PC-9 (cell line): ENCODE measurements around the gene GLT8D2. TPM values are rescaled to one million over a fixed set of nuclear protein-coding genes. Genes with fewer than 3 reads are reported as not detected.

Source experiments
- BruUV-seq: library from RNA; stranded (reverse); fragments of 400-500 nt; replicated peaks from 2 replicates; lab custom pipeline; 2021; lab: Mats Ljungman, UMichigan
- CTCF ChIA-PET: fragments of 300-600 bp; sonication (Branson Sonifier 250); formaldehyde crosslinking; loops from one replicate; lab custom pipeline; 2022; ENCODE audit warnings: antibody characterized with exemption; lab: Charles Lee
- POLR2A ChIA-PET: fragments of 300-600 bp; sonication (Branson Sonifier 250); formaldehyde crosslinking; loops from one replicate; lab custom pipeline; 2022; ENCODE audit warnings: antibody characterized with exemption; ENCODE audit not compliant: unreplicated experiment; lab: Charles Lee
- DNase-seq, 2 experiments: peaks; one replicate each; pipeline versions ENCODE4 v3.0.0 to v3.0.0-alpha.2; 2015 to 2022; ENCODE audit warnings: mixed read lengths in 1 of 2
- H2AFZ ChIP-seq: fragments of 200-600 bp; sonication (generic); 2 replicates; pipeline ENCODE4 v1.8.1; 2017; ENCODE audit warnings: antibody characterized with exemption
- H3F3A ChIP-seq: fragments of 200-600 bp; sonication (generic); 2 replicates; pipeline ENCODE4 v1.8.1; 2017; ENCODE audit warnings: antibody characterized with exemption, mild to moderate bottlenecking, low read depth; ENCODE audit not compliant: insufficient read depth
- H3K27ac ChIP-seq: fragments of 200-600 bp; sonication (generic); 2 replicates; pipeline ENCODE4 v1.6.1; 2016; ENCODE audit warnings: mixed run types
- H3K27me3 ChIP-seq: fragments of 200-600 bp; sonication (generic); 2 replicates; pipeline ENCODE4 v1.6.1; 2016; ENCODE audit warnings: low read depth, mixed run types; ENCODE audit not compliant: insufficient read depth
- H3K36me3 ChIP-seq: fragments of 200-600 bp; sonication (generic); 2 replicates; pipeline ENCODE4 v1.6.1; 2016; ENCODE audit warnings: low read depth, mixed run types
- H3K4me1 ChIP-seq: fragments of 200-600 bp; sonication (generic); replicated peaks from 2 replicates; pipeline ENCODE4 v1.6.1; 2016; ENCODE audit warnings: mixed run types; ENCODE audit not compliant: insufficient read depth
- H3K4me2 ChIP-seq: fragments of 200-600 bp; sonication (generic); 2 replicates; pipeline ENCODE4 v1.6.1; 2017; ENCODE audit warnings: mixed run types
- H3K4me3 ChIP-seq: fragments of 200-600 bp; sonication (generic); 2 replicates; pipeline ENCODE4 v1.6.1; 2016; ENCODE audit warnings: mixed run types
- H3K79me2 ChIP-seq: fragments of 200-600 bp; sonication (generic); 2 replicates; pipeline ENCODE4 v1.6.1; 2017; ENCODE audit warnings: low read depth, mixed run types
- H3K9me2 ChIP-seq: fragments of 200-600 bp; sonication (generic); 2 replicates; pipeline ENCODE4 v1.8.1; 2017; ENCODE audit warnings: mild to moderate bottlenecking; ENCODE audit not compliant: insufficient read depth
- H3K9me3 ChIP-seq: fragments of 200-600 bp; sonication (generic); 2 replicates; pipeline ENCODE4 v1.8.1; 2016; ENCODE audit warnings: low read depth; ENCODE audit not compliant: insufficient read depth
- H4K20me1 ChIP-seq: fragments of 200-600 bp; sonication (generic); 2 replicates; pipeline ENCODE4 v1.8.1; 2017; ENCODE audit not compliant: insufficient read depth
- EZH2 ChIP-seq: fragments of 200-600 bp; sonication (generic); IDR thresholded peaks from 2 replicates; pipeline ENCODE4 v1.8.0; 2017; ENCODE audit warnings: antibody characterized with exemption, low read depth
- intact Hi-C: fragments of 100-400 bp; cut with micrococcal nuclease; formaldehyde crosslinking; loops from one replicate; pipeline ENCODE4 v1.10.0; 2022; ENCODE audit not compliant: unreplicated experiment
- total RNA-seq: library from RNA; stranded (reverse); gene quantifications from 2 replicates; pipeline ENCODE4 v1.2.3, GENCODE V29; 2021
- TF ChIP-seq, protein P1 (sequence below): fragments of 200-600 bp; sonication (generic); conservative IDR thresholded peaks from 2 replicates; pipeline ENCODE4 v1.6.1; 2017; ENCODE audit warnings: mixed run types, antibody characterized with exemption, mild to moderate bottlenecking, moderate library complexity

The GLT8D2 gene
- total RNA-seq, 1 experiment from 2014 or later = 0.31 TPM

DNA sequence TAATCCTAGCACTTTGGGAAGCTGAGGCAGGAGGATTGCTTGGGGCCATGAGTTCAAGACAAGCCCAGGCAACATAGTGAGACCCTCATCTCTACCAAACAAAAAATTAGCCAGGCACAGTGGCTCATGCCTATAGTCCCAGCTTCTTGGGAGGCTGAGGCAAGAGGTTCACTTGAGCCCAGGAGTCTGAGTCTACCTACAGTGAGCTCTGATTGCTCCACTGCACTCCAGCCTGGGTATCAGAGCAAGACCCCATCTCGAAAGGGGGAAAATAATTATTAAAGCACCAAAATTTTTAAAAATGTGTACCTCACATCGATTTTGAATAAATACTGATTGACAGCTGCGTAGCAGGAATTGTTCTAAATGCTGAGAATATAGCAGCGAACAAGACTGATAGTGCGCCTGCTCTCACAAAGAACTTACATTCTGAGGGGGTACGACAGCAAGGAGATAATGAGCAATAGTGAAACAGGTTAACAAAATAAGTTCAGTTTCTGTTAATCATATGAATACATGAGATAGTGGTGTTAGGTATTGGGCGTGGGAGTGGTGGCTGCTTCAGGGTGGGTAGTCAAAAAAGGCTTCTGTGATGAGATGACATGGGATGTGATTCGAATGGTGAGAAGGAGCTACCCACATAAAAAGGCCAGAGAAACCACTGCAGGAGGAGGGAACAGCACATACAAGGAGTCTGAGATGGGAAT, 33.9 kb upstream of the GLT8D2 start:
- Histone ChIP-seq H3K4me2 (no peak overlapping the region), H3K79me2 (no peaks in the 10 kb centered on the region), H2AFZ (no peak overlapping the region), H3F3A (0 out of 2 replicates have a peak, but pooled peaks cover 7% of the 10 kb centered on the region), H3K9me3 (no peaks in the 10 kb centered on the region), H3K9me2 (no peaks in the 10 kb centered on the region), H3K27me3 (no peaks in the 10 kb centered on the region), H3K4me1 (no peaks in the 10 kb centered on the region), H3K36me3 (no peaks in the 10 kb centered on the region), H3K4me3 (no peak overlapping the region), H4K20me1 (no peaks in the 10 kb centered on the region), H3K27ac (no peak overlapping the region)
- intact Hi-C loops = no loop called here
- no peak for DNase-seq
- BruUV-seq = no TSS peak
- ChIA-PET POLR2A (no interaction called here), CTCF (no interaction called here)
- TF ChIP-seq EZH2 = no peak
- TF ChIP-seq, protein P1, sequence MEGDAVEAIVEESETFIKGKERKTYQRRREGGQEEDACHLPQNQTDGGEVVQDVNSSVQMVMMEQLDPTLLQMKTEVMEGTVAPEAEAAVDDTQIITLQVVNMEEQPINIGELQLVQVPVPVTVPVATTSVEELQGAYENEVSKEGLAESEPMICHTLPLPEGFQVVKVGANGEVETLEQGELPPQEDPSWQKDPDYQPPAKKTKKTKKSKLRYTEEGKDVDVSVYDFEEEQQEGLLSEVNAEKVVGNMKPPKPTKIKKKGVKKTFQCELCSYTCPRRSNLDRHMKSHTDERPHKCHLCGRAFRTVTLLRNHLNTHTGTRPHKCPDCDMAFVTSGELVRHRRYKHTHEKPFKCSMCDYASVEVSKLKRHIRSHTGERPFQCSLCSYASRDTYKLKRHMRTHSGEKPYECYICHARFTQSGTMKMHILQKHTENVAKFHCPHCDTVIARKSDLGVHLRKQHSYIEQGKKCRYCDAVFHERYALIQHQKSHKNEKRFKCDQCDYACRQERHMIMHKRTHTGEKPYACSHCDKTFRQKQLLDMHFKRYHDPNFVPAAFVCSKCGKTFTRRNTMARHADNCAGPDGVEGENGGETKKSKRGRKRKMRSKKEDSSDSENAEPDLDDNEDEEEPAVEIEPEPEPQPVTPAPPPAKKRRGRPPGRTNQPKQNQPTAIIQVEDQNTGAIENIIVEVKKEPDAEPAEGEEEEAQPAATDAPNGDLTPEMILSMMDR = no peak

DNA sequence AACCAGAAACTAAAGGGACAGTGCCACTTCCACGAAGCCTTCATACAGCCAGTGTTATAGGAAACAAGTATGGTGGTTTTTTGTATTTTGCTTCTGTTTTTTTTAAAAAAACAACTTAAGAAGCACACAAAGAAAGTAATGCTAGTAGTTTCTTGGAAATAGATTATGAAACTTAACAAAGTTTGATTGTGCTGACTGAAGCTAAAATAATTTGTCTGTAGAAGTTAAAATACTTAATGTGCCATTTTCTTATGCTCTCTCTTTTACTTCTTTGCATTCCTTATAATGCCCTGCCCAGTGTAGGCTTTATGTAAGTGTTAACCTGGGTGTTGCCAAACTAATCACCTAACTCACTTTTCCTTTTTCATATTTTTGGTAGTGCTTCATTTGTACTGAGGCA, 30.8 kb upstream of the GLT8D2 start:
- ChIA-PET POLR2A (no interaction called here), CTCF (no interaction called here)
- TF ChIP-seq EZH2 = no peak
- TF ChIP-seq, protein P1 = no peak
- DNase-seq = no peak
- Histone ChIP-seq H3K9me2 (no peaks in the 10 kb centered on the region), H3K4me2 (no peak overlapping the region), H2AFZ (no peak overlapping the region), H3K27ac (no peak overlapping the region), H3K4me3 (no peak overlapping the region), H3K4me1 (no peaks in the 10 kb centered on the region), H3K9me3 (no peaks in the 10 kb centered on the region), H3K79me2 (no peaks in the 10 kb centered on the region), H3F3A (0 out of 2 replicates have a peak, but pooled peaks cover 7% of the 10 kb centered on the region), H3K36me3 (no peaks in the 10 kb centered on the region), H4K20me1 (no peaks in the 10 kb centered on the region), H3K27me3 (no peaks in the 10 kb centered on the region)
- BruUV-seq = no TSS peak
- intact Hi-C loops = no loop called here

DNA sequence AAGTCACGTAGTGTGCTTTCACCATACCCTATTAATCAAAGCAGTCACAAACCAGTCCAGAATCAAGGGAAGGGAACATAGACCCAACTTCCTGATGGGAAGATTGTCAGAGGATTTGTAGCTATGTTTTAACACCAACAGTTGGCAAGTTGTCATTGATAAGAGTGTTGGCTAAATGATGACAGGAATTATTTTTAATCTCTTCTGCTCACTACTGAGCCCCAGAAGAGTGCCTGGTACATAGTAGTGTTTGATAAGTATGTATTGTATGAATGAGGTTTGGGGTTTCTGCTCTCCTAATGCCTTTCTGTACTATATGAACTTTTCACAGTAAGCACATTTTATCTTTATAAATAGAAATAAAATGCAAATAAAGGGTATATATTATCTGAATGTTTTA, 29.0 kb upstream of the GLT8D2 start:
- Histone ChIP-seq H3F3A (no peaks in the 10 kb centered on the region), H3K27me3 (no peaks in the 10 kb centered on the region), H3K4me1 (no peaks in the 10 kb centered on the region), H3K9me2 (no peaks in the 10 kb centered on the region), H3K4me2 (no peak overlapping the region), H4K20me1 (no peaks in the 10 kb centered on the region), H3K9me3 (no peaks in the 10 kb centered on the region), H2AFZ (no peak overlapping the region), H3K36me3 (no peaks in the 10 kb centered on the region), H3K79me2 (no peaks in the 10 kb centered on the region), H3K4me3 (no peak overlapping the region), H3K27ac (no peak overlapping the region)
- BruUV-seq = no TSS peak
- TF ChIP-seq, protein P1 = no peak
- TF ChIP-seq EZH2 = no peak
- CTCF ChIA-PET = no interaction called here
- no peak for DNase-seq
- POLR2A ChIA-PET = no interaction called here
- intact Hi-C loops = no loop called here
